Measurements from ENCODE around the gene MTARC2.

GRCh38 chr1:220827445-220828178 lies 79.5 kb downstream of the MTARC2 start:
- TF ChIP-seq POLR2A (IDR thresholded peaks at IDR 0.05; ENCODE audit: low read depth, low read length) (no peak), POLR2AphosphoS5 (IDR thresholded peaks at IDR 0.05; ENCODE audit: low read depth, low read length) (no peak), TAF1 (IDR thresholded peaks at IDR 0.05; ENCODE audit: low read depth, low read length) (no peak)
